Activated CD4-positive, CD25-positive, alpha-beta regulatory T cell treated with anti-CD3 and anti-CD28 coated beads, Interleukin-2, amount 50 U/mL, for 24 hours (primary cell): ENCODE measurements around the gene SLC46A3.
A peak's percentile ranks its signal among the peaks of the same experiment; 100 is the strongest.

ENCODE experiments used
- ATAC-seq, 2 donors: fragments of 150-1000 bp; cut with Tn5 transposase; one replicate each; pipeline ENCODE4 v1.10.0; 2021; ENCODE audit warnings: mild to moderate bottlenecking in 1 of 2, moderate library complexity in 1 of 2

SLC46A3 gene

GRCh38 chr13:28679628-28680027 lies 39.1 kb downstream of the SLC46A3 start:
- no peak for ATAC-seq

GRCh38 chr13:28678809-28679208 lies 40.0 kb downstream of the SLC46A3 start:
- ATAC-seq, result no peak

GRCh38 chr13:28671126-28671792 lies 47.5 kb downstream of the SLC46A3 start:
- no peak for ATAC-seq

GRCh38 chr13:28666897-28667488 lies 51.8 kb downstream of the SLC46A3 start:
- ATAC-seq, result no peak

- ATAC-seq, result peak; percentile 75 to 81
Measured at GRCh38 chr13:28659621-28659970, 59.2 kb downstream of the SLC46A3 start.

GRCh38 chr13:28658796-28659620 lies 59.8 kb downstream of the SLC46A3 start, which contains the start of gene POMP:
Gene POMP (plus strand): TSS chr13:28659130. CDS start chr13:28659185, 55 bp downstream.
- ATAC-seq, result peak; percentile 93 to 94

- no peak for ATAC-seq
Measured at GRCh38 chr13:28658539-28658795, 60.3 kb downstream of the SLC46A3 start.

GRCh38 chr13:28657784-28658538 lies 60.8 kb downstream of the SLC46A3 start:
- ATAC-seq, result no peak

- ATAC-seq, result no peak
Measured at GRCh38 chr13:28655561-28655960, 63.2 kb downstream of the SLC46A3 start.

GRCh38 chr13:28654276-28654675 lies 64.5 kb downstream of the SLC46A3 start:
- ATAC-seq, result no peak

- no peak for ATAC-seq
Measured at GRCh38 chr13:28653111-28653510, 65.7 kb downstream of the SLC46A3 start.

GRCh38 chr13:28651810-28652401 lies 66.9 kb downstream of the SLC46A3 start:
- ATAC-seq, result no peak

GRCh38 chr13:28650284-28650683 lies 68.5 kb downstream of the SLC46A3 start:
- no peak for ATAC-seq
